Cerebellar cortex (tissue), 1 donor: ENCODE measurements around the gene DCP2.
"Not testable (repeated sequence)": the region's sequence is repeated elsewhere in the genome, so short reads cannot be mapped to it uniquely, and the experiment has no call there.

Experiments
- DNase-seq: peaks from one replicate; pipeline ENCODE4 v3.0.0-alpha.2; 2015; ENCODE audit warnings: low spot score

The DCP2 gene

GRCh38 chr5:112976432-112977309, at the start of gene DCP2:
Gene DCP2 (plus strand): TSS chr5:112976798. CDS start chr5:112976934, 136 bp downstream.
- DNase-seq, result peak; percentile 99

DNA sequence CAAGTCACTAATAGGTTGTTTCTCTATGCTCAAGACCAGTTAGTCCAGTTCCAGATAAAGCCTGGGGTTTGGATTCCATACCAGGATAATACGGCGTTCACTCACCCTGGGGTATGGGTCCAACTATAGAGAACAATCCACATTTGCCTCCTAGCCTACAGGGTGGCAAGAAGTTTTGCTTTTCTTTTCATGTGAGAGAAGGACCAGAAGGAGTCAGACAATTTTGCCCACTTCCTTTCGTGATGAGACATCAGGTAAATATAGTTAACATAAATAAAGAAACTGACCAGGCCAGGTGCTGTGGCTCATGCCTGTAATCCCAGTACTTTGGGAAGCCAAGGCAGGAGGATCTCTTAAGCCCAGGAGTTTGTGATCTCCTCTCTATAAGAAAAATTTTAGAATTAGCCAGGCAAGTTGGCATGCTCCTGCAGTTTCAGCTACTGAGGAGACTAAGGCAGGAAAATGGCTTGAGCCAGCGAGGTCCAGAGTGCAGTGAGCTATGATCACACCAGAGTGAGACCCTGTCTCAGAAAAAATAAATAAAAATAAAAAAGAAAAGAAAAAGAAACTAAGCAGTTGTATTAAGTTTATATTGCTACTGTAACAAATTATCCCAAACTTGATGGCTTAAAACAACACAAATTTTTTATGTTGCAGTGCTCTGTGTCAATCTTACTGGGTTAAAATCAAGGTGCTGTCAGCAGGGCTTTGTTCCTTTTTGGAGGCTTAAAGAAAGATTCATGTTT, 47.1 kb upstream of the DCP2 start:
- no peak for DNase-seq

- DNase-seq, result no peak
Measured at GRCh38 chr5:112930082-112930344, 46.6 kb upstream of the DCP2 start.

- no peak for DNase-seq
Measured at GRCh38 chr5:112931473-112931872, 45.1 kb upstream of the DCP2 start.

DNA sequence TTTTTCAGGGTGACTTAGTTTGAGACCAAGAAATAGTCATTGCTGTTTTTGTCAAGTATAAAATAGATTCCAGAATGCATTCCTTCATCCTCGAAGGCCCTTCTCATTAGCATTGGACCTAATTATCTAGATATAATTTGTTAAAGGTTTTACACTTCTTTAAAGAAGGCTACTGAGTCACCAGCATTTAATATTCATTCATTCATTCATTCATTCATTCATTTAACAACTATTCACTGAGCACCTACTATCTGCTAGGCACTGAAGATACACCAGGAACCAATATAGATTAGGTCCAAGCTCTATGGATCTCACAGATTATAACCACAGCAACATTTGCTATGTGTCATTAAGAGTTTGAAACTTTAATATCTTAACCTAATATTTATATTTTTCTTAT, 43.5 kb upstream of the DCP2 start:
- DNase-seq, result no peak

GRCh38 chr5:112933651-112934365, 42.8 kb upstream of the DCP2 start:
- DNase-seq, result no peak

DNA sequence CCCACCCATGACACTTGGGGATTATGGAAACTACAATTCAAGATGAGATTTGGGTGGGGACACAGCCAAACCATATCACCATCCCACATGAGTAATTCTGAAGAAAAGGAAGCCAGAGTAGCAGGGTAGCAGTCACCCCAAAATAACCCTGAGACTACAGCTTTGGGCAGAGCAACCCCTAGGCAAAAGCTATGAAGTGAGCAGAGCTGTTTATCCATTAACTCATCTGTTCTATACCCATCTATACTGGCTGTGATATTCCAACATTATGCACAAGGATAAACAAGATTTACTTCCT, 42.3 kb upstream of the DCP2 start:
- no peak for DNase-seq

DNA sequence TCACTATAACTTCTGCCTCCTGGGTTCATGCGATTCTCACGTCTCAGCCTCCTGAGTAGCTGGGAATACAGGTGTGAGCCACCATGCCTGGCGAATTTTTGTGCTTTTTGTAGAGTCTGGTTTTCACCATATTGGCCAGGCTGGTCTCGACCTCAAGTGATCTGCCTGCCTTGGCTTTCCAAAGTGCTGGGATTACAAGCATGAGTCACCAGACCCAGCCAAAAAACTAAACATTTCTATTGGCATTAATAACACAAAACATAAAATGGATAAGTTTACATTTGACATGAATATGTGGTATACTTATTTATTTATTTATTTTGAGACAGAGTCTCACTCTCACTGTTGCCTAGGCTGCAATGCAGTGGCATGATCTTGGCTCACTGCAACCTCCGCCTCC, 40.9 kb upstream of the DCP2 start:
- no peak for DNase-seq

- no peak for DNase-seq
Measured at GRCh38 chr5:112938286-112938685, 38.3 kb upstream of the DCP2 start.

DNA sequence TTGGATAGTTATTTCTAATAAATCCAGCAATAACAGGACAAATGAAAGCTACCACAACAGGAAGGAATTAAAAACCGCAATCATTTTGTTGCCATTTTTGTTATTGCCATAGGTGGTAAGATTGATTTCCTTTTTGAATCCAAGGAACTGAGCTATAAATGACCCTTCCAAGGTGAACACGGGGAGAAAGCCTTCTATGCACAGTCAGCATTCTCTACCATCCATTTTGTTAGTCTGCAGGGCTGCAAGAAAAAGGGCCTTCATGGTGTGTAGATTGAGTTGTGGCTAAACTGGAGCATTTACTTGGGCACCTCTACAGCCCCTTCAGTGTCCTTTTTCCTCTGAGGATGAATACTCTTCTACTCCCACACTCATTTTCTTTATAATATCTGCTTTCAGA, 35.9 kb upstream of the DCP2 start:
- DNase-seq, result no peak

DNA sequence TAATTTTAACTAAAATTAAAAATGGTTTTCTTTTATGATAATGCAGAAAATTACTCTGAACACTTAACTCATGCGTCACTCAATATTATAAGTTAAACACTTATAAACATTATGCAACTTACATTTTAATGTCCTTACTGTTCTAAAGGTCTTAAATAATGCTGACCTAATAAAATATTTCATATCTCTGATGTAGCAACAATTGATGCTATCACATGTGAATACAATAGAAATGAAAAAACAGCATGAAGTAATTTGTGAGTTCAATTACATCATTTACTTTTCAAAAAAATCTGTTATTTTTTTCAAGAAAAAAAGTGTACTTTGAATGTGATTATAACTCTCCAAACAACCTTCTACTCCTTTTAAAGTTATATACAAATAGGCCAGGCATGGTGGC, 28.1 kb upstream of the DCP2 start:
- no peak for DNase-seq

GRCh38 chr5:112951124-112951702, 25.4 kb upstream of the DCP2 start:
- DNase-seq, result no peak

GRCh38 chr5:112956606-112957005, 20.0 kb upstream of the DCP2 start:
- DNase-seq, result no peak

GRCh38 chr5:112957036-112957808, 19.4 kb upstream of the DCP2 start:
- no peak for DNase-seq

DNA sequence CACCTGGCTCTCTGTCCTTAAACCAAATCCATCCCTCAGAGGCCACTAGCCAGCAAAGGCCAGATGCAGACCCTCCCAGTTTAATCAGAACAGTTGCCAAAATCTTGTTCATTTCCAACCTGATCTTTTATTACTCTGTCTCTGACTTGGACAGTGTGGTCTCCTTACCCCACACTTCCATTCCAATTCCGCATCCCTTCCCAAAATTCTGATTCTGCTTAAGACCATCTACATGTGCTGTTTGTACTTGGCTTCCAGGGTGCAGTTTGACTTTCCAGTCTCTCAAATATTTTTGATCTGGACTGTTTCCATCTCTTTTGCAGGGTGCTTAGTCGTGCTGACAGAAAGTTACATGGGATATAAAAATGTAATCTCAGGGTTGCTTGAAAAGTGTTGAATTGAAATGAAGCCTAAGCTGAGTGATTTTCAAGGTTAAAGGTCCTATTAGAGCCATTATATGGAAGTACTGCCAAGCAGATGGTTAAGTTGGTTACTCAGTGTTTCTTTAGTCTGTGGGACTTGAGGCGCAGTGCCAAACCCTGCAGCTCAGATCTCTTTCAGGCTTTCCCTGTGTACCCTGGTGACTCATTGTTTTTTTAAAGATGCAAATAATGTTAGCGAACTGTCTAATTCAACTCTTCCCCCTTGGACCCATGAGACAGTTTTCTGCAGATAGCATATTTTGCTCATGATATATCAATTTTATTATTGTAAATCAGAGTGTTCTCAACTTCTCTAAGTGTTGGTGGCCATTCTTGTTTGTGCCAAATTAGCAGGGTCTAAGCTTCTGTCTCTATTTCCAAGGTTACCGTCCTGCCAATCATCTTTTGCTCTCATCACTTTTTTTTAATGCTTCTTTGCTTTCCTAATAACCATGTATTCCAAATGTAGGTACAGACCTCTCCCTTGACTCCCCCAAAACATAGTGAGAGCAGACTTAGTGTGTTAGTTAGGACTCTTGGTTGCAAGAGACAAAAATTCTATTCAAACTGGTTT, 18.2 kb upstream of the DCP2 start:
- DNase-seq, result no peak

DNA sequence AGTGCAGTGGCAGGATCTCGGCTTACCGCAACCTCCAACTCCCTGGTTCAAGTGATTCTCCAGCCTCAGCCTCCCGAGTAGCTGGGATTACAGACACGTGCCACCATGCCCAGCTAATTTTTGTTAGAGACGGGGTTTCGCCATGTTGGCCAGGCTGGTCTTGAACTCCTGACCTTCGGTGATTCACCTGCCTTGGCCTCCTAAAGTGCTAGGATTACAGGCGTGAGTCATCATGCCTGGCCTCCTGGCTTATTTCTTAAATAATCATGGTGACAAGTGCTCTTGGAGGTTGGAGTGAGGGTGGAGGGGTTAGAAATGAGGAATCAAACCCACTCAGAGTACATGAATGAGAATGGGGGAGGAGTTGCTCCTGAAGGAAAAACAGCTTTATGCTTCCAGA, 16.7 kb upstream of the DCP2 start:
- DNase-seq, result not testable (repeated sequence)

- DNase-seq, result no peak
Measured at GRCh38 chr5:112960315-112960714, 16.3 kb upstream of the DCP2 start.

GRCh38 chr5:112960863-112961504, 15.6 kb upstream of the DCP2 start:
- DNase-seq, result no peak

- DNase-seq, result not testable (repeated sequence)
Measured at GRCh38 chr5:112963374-112963733, 13.2 kb upstream of the DCP2 start.

GRCh38 chr5:112965733-112966306, 10.8 kb upstream of the DCP2 start:
- no peak for DNase-seq
